ENCODE results near the gene CASQ2. TPM values are rescaled to one million over a fixed set of nuclear protein-coding genes. Genes with fewer than 3 reads are reported as not detected.

The CASQ2 gene
- total and polyA plus RNA-seq, 4 donors = 2.8 to 47.9 (median 15.2) TPM

DNA sequence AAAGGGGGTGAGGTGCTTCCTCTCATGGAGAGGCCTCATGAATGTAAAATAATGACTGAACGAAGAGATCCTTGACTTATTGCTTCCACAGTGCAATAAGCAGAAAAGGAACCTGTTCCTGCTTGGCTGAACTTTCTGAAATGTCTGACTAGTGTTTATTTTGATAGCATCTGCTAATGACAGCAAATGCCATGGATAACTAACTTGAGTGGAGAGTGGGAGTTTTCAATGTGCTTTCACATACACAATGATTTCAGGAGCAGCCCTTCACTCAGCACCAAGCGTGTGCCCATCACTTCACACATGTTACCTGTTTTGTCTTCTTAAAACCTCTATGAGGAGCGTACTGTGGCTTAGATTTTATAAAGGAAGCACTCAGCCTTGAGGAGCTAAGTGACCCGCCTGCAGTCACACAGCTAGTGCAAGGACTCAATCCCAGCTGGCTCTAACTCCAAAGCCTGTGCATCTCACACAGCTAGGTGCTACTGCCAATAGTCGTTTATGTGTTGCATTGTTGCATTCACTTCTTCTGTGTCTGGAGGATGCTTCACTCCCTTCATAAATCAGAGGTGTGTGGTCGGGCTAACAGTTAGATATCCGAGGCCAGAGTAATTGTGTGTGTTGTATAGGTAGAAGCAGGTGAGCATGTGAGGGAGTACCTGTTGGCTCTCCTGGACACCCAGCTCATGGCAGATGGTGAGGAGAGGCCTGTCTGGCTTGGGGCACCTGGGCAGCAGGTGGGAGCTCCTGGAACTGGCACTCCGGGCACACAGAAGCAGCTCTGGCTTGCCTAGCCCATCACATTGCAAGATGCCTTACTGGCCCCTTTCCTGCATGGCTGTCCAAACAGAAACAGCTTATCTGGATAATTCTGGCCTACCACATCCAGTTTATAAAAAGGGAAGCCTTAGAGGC, 12.8 kb downstream of the CASQ2 start:
- 90 to 92% methylated on average over 8 of the region's 8 CpGs for WGBS, 2 donors
- Histone ChIP-seq H3K9me3 (ENCODE audit: control insufficient read depth, low read length) (no peaks in the 10 kb centered on the region), H3K4me1 (ENCODE audit: control insufficient read depth in 1 of 2, insufficient read depth in 2 of 2, low read length in 2 of 2) (no peaks in the 10 kb centered on the region), H3K36me3 (ENCODE audit: control insufficient read depth in 1 of 2, insufficient read depth in 2 of 2, low read length in 1 of 2) (no peaks in the 10 kb centered on the region), H3K27me3 (ENCODE audit: control insufficient read depth in 1 of 2, insufficient read depth in 2 of 2, low read length in 1 of 2) (no peaks in the 10 kb centered on the region), H3K27ac (ENCODE audit: low read depth in 1 of 2, low read length in 2 of 2) (no peak overlapping the region), H3K4me3 (ENCODE audit: low read length in 2 of 2) (no peak overlapping the region)
- ATAC-seq (ENCODE audit: low FRiP score) = no peak
- no peak for DNase-seq
- intact Hi-C loops (cut with DNase I) = no loop called here

GRCh38 chr1:115753830-115754229, 14.7 kb downstream of the CASQ2 start:
- Histone ChIP-seq H3K9me3 (ENCODE audit: control insufficient read depth, low read length) (no peaks in the 10 kb centered on the region), H3K27me3 (ENCODE audit: control insufficient read depth in 1 of 2, insufficient read depth in 2 of 2, low read length in 1 of 2) (no peaks in the 10 kb centered on the region), H3K4me3 (ENCODE audit: low read length in 2 of 2) (no peak overlapping the region), H3K27ac (ENCODE audit: low read depth in 1 of 2, low read length in 2 of 2) (peak overlapping the region in 1 of 2 donors; percentile 52), H3K4me1 (ENCODE audit: control insufficient read depth in 1 of 2, insufficient read depth in 2 of 2, low read length in 2 of 2) (peaks cover 0 to under 1% of the 10 kb centered on the region in 2 donors), H3K36me3 (ENCODE audit: control insufficient read depth in 1 of 2, insufficient read depth in 2 of 2, low read length in 1 of 2) (no peaks in the 10 kb centered on the region)
- WGBS, 2 donors = 5 to 8% methylated on average over 8 of the region's 8 CpGs
- DNase-seq = no peak
- intact Hi-C loops (cut with DNase I) = no loop called here
- peak; percentile 45 for ATAC-seq (ENCODE audit: low FRiP score)

DNA sequence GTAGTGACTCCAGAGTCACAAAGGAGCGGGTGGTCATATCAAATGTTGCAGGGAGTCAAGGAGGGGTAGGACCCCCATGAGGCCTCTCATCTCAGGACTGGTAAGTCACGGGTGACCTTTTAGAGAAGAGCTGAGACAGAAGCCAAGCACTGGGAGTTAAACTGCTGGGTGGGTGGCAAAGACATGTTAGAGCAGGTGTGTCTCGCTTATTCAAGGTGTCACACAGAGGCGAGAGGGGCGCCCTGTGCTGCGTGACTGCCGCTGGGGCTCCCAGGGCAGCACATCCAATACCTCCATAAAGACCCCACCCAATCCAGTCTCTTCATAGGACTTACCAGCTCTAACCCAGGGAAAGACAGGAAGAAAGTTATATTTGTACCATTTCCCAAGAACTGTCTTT, 15.2 kb downstream of the CASQ2 start:
- 96 to 97% methylated on average over 7 of the region's 7 CpGs for WGBS, 2 donors
- no peak for DNase-seq
- H3K4me3 ChIP-seq (ENCODE audit: low read length in 2 of 2) = no peak overlapping the region
- H3K9me3 ChIP-seq (ENCODE audit: control insufficient read depth, low read length) = no peaks in the 10 kb centered on the region
- intact Hi-C loops (cut with DNase I) = no loop called here
- H3K4me1 ChIP-seq (ENCODE audit: control insufficient read depth in 1 of 2, insufficient read depth in 2 of 2, low read length in 2 of 2) = peaks cover 0 to 3% of the 10 kb centered on the region in 2 donors
- H3K27me3 ChIP-seq (ENCODE audit: control insufficient read depth in 1 of 2, insufficient read depth in 2 of 2, low read length in 1 of 2) = no peaks in the 10 kb centered on the region
- no peaks in the 10 kb centered on the region for H3K36me3 ChIP-seq (ENCODE audit: control insufficient read depth in 1 of 2, insufficient read depth in 2 of 2, low read length in 1 of 2)
- H3K27ac ChIP-seq (ENCODE audit: low read depth in 1 of 2, low read length in 2 of 2) = no peak overlapping the region
- no peak for ATAC-seq (ENCODE audit: low FRiP score)

DNA sequence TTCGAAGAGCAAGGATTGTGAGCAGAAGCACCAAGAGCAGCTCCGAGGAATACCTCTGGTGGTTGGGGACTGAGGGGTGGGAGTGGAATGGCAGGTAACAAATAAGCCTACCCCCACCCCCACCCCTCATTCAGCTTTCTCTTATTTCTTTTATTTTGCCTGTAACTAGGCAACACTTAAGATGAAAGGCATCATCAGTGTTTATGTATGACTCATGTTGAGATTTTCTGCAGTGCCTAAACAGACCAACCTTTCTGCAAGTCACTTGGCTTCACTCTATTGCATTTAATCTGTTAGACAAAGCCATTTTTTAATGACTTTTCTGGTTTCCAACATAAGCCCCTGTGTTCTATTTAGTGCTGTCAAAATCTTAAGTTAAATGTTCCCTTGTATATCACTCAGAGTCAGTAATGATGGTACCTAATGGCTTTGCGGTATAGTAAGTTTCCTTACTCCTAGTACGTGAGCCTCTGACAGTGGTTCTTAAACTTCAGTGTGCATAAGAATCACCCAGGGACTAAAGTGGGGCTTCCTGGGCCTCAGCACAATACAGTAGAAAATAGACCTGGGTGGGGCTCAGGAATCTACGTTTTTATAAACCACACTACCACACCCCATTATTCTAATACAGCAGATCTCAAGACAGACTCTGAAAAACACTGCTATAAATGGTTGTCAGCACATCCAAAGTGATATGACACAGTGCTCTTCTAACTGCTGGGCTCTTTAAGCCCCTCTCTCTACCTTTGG, 19.9 kb downstream of the CASQ2 start:
- no peak overlapping the region for H3K4me3 ChIP-seq (ENCODE audit: low read length in 2 of 2)
- no peaks in the 10 kb centered on the region for H3K9me3 ChIP-seq (ENCODE audit: control insufficient read depth, low read length)
- 22 to 63% methylated on average over 5 of the region's 5 CpGs for WGBS, 2 donors
- ATAC-seq (ENCODE audit: low FRiP score) (no peak), DNase-seq (no peak)
- H3K4me1 ChIP-seq (ENCODE audit: control insufficient read depth in 1 of 2, insufficient read depth in 2 of 2, low read length in 2 of 2) = peaks cover 0 to 3% of the 10 kb centered on the region in 2 donors
- H3K27ac ChIP-seq (ENCODE audit: low read depth in 1 of 2, low read length in 2 of 2) = no peak overlapping the region
- no peaks in the 10 kb centered on the region for H3K27me3 ChIP-seq (ENCODE audit: control insufficient read depth in 1 of 2, insufficient read depth in 2 of 2, low read length in 1 of 2)
- intact Hi-C loops (cut with DNase I) = no loop called here
- H3K36me3 ChIP-seq (ENCODE audit: control insufficient read depth in 1 of 2, insufficient read depth in 2 of 2, low read length in 1 of 2) = no peaks in the 10 kb centered on the region

DNA sequence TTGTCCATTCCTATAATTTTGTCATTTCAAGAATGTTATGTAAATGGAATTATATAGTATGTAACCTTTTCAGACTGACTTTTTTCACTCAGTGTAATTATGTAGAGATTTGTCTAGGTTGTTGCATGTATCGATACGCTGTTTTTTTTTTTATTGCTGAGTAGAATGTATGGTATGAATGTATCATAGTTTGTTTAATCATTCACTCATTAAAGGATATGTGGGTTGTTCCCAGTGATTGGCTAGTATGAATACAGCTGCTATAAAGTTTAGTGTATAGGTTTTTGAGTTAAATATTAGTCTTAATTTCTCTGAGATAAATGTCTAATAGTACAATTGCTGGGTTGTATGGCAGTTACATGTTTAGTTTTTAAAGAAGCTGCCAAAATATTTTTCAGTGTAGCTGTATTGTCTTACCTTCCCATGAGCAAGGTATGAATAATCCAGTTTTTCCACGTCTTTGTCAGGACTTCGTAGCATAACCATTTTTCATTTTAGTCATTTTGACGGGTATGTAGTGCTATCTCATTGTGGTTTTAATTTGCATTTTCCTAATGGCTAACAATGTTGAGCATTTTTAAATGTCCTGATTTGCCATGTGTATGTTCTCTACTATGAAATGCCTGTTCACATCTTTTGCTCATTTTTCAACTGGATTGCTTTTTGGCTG, 22.4 kb downstream of the CASQ2 start:
- H3K27ac ChIP-seq (ENCODE audit: low read depth in 1 of 2, low read length in 2 of 2) = no peak overlapping the region
- 58 to 90% methylated on average over 5 of the region's 5 CpGs for WGBS, 2 donors
- DNase-seq (no peak), ATAC-seq (ENCODE audit: low FRiP score) (no peak)
- H3K27me3 ChIP-seq (ENCODE audit: control insufficient read depth in 1 of 2, insufficient read depth in 2 of 2, low read length in 1 of 2) = no peaks in the 10 kb centered on the region
- peaks cover 0 to 3% of the 10 kb centered on the region in 2 donors for H3K4me1 ChIP-seq (ENCODE audit: control insufficient read depth in 1 of 2, insufficient read depth in 2 of 2, low read length in 2 of 2)
- intact Hi-C loops (cut with DNase I) = no loop called here
- no peaks in the 10 kb centered on the region for H3K36me3 ChIP-seq (ENCODE audit: control insufficient read depth in 1 of 2, insufficient read depth in 2 of 2, low read length in 1 of 2)
- no peak overlapping the region for H3K4me3 ChIP-seq (ENCODE audit: low read length in 2 of 2)
- H3K9me3 ChIP-seq (ENCODE audit: control insufficient read depth, low read length) = no peaks in the 10 kb centered on the region

DNA sequence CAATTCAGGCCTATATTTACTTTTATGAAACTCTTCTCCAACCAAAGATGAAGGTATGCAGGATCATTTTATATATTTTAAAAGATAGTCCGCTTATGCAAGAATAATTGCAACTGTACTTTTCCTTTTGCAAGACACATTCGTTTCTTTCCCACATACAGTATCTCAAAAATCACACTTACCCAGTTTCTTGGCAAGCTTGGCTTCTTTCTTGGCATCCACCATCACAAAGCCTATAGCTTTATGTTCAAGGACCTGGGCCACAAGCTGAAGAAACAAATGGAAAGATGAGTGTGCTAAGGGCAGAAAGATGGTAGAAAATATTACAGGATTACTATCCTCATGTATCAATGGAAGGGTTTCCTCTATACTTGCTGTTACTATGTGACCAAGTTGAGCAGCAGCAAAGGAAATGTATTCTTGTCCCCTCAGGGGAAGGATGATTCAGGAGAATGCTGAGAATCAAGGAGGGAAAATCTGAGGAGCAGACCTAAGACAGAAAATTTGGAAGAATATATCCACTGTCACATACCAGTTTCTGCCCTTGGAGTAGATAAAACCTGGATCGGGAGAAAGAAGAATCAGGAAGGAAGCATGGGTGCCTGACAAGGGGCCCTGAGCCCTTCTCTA, 23.8 kb downstream of the CASQ2 start:
- H3K9me3 ChIP-seq (ENCODE audit: control insufficient read depth, low read length) = no peaks in the 10 kb centered on the region
- H3K36me3 ChIP-seq (ENCODE audit: control insufficient read depth in 1 of 2, insufficient read depth in 2 of 2, low read length in 1 of 2) = no peaks in the 10 kb centered on the region
- intact Hi-C loops (cut with DNase I) = no loop called here
- H3K27me3 ChIP-seq (ENCODE audit: control insufficient read depth in 1 of 2, insufficient read depth in 2 of 2, low read length in 1 of 2) = no peaks in the 10 kb centered on the region
- H3K4me1 ChIP-seq (ENCODE audit: control insufficient read depth in 1 of 2, insufficient read depth in 2 of 2, low read length in 2 of 2) = peaks cover 0 to 3% of the 10 kb centered on the region in 2 donors
- H3K4me3 ChIP-seq (ENCODE audit: low read length in 2 of 2) = no peak overlapping the region
- DNase-seq = no peak
- no peak overlapping the region for H3K27ac ChIP-seq (ENCODE audit: low read depth in 1 of 2, low read length in 2 of 2)
- ATAC-seq (ENCODE audit: low FRiP score) = no peak
- WGBS, 2 donors = 67 to 77% methylated on average over 3 of the region's 3 CpGs

DNA sequence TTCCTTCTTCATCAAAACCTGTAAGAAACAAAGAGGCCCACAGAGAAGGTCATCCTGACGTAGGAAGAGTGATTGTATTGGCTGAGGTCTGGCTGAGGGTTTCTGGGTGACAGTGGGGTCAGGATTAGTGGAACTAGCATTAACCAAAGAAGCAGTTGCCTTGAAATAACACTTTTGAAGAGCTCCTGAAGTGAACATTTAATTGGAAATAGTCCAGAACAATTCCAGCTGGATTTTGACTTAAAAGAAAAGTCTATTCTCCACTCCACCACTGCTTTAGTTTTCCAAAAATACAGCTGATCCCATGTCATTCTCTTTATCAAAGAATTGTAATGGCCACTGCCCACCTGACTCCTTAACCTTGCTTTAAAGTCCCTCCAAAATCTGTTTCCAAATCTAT, 27.7 kb downstream of the CASQ2 start:
- H3K4me3 ChIP-seq (ENCODE audit: low read length in 2 of 2) = no peak overlapping the region
- 77 to 83% methylated on average over 1 of the region's 1 CpG for whole genome bisulfite sequencing, 2 donors
- no peaks in the 10 kb centered on the region for H3K9me3 ChIP-seq (ENCODE audit: control insufficient read depth, low read length)
- no peaks in the 10 kb centered on the region for H3K4me1 ChIP-seq (ENCODE audit: control insufficient read depth in 1 of 2, insufficient read depth in 2 of 2, low read length in 2 of 2)
- intact Hi-C loops (cut with DNase I) = no loop called here
- no peak for ATAC-seq (ENCODE audit: low FRiP score)
- no peak overlapping the region for H3K27ac ChIP-seq (ENCODE audit: low read depth in 1 of 2, low read length in 2 of 2)
- no peaks in the 10 kb centered on the region for H3K27me3 ChIP-seq (ENCODE audit: control insufficient read depth in 1 of 2, insufficient read depth in 2 of 2, low read length in 1 of 2)
- H3K36me3 ChIP-seq (ENCODE audit: control insufficient read depth in 1 of 2, insufficient read depth in 2 of 2, low read length in 1 of 2) = no peaks in the 10 kb centered on the region
- no peak for DNase-seq

- H3K9me3 ChIP-seq (ENCODE audit: control insufficient read depth, low read length) = no peaks in the 10 kb centered on the region
- H3K4me3 ChIP-seq (ENCODE audit: low read length in 2 of 2) = no peak overlapping the region
- no peak overlapping the region for H3K27ac ChIP-seq (ENCODE audit: low read depth in 1 of 2, low read length in 2 of 2)
- intact Hi-C loops (cut with DNase I) = no loop called here
- ATAC-seq (ENCODE audit: low FRiP score) (no peak), DNase-seq (no peak)
- WGBS, 2 donors = 71 to 79% methylated on average over 4 of the region's 4 CpGs
- no peaks in the 10 kb centered on the region for H3K36me3 ChIP-seq (ENCODE audit: control insufficient read depth in 1 of 2, insufficient read depth in 2 of 2, low read length in 1 of 2)
- H3K27me3 ChIP-seq (ENCODE audit: control insufficient read depth in 1 of 2, insufficient read depth in 2 of 2, low read length in 1 of 2) = no peaks in the 10 kb centered on the region
- no peaks in the 10 kb centered on the region for H3K4me1 ChIP-seq (ENCODE audit: control insufficient read depth in 1 of 2, insufficient read depth in 2 of 2, low read length in 2 of 2)
Measured at GRCh38 chr1:115732316-115732715, 36.2 kb downstream of the CASQ2 start.
